HL-60/S4 treated with phorbol 12-myristate 13-acetate at 8.2 ng/mL for 4 days and 3 days (cell line): ENCODE results near the gene LNPEP.

Experiments
- in situ Hi-C: fragments of 300-500 bp; cut with MboI; formaldehyde crosslinking; loops from 2 replicates; pipeline ENCODE4 v1.15.0; 2022; ENCODE audit warnings: low sequenced_read_pairs

The LNPEP gene

GRCh38 chr5:96935559-96936430, at the start of gene LNPEP:
Gene LNPEP, plus strand, starts transcription at chr5:96936080. Its CDS starts 76 bp downstream, at chr5:96936156.
- in situ Hi-C loops, result no loop called here

- in situ Hi-C loops, result no loop called here
These were observed 42.5 kb upstream of the LNPEP start for GRCh38 chr5:96893342-96893741.

GRCh38 chr5:96896276-96896675, 39.6 kb upstream of the LNPEP start:
- in situ Hi-C loops, result no loop called here

- in situ Hi-C loops, result no loop called here
These were observed 39.1 kb upstream of the LNPEP start for GRCh38 chr5:96896806-96897205.

GRCh38 chr5:96901384-96901783, 34.5 kb upstream of the LNPEP start:
- in situ Hi-C loops, result no loop called here

- in situ Hi-C loops, result no loop called here
These were observed 34.0 kb upstream of the LNPEP start for GRCh38 chr5:96901841-96902240.

- in situ Hi-C loops, result no loop called here
These were observed 33.0 kb upstream of the LNPEP start for GRCh38 chr5:96902876-96903275.

- in situ Hi-C loops, result no loop called here
These were observed 32.6 kb upstream of the LNPEP start for GRCh38 chr5:96903300-96903699.

GRCh38 chr5:96904054-96904931, 31.6 kb upstream of the LNPEP start:
- in situ Hi-C loops, result no loop called here

GRCh38 chr5:96905864-96906263, 30.0 kb upstream of the LNPEP start:
- in situ Hi-C loops, result no loop called here

- in situ Hi-C loops, result no loop called here
These were observed 26.9 kb upstream of the LNPEP start for GRCh38 chr5:96909003-96909402.

- in situ Hi-C loops, result no loop called here
These were observed 26.4 kb upstream of the LNPEP start for GRCh38 chr5:96909435-96909834.

- in situ Hi-C loops, result no loop called here
These were observed 24.7 kb upstream of the LNPEP start for GRCh38 chr5:96911139-96911538.

GRCh38 chr5:96913233-96913632, 22.6 kb upstream of the LNPEP start:
- in situ Hi-C loops, result no loop called here

GRCh38 chr5:96919754-96920197, 16.1 kb upstream of the LNPEP start:
- in situ Hi-C loops, result no loop called here

GRCh38 chr5:96920744-96921355, 15.0 kb upstream of the LNPEP start:
- in situ Hi-C loops, result no loop called here

GRCh38 chr5:96922499-96923244, 13.2 kb upstream of the LNPEP start:
- in situ Hi-C loops, result no loop called here

GRCh38 chr5:96924016-96924443, 11.8 kb upstream of the LNPEP start:
- in situ Hi-C loops, result no loop called here

- in situ Hi-C loops, result no loop called here
These were observed 9.6 kb upstream of the LNPEP start for GRCh38 chr5:96926276-96926675.

- in situ Hi-C loops, result no loop called here
These were observed 8.9 kb upstream of the LNPEP start for GRCh38 chr5:96927008-96927407.
